ENCODE results near the gene PIK3CA.

- TF ChIP-seq, protein P1, sequence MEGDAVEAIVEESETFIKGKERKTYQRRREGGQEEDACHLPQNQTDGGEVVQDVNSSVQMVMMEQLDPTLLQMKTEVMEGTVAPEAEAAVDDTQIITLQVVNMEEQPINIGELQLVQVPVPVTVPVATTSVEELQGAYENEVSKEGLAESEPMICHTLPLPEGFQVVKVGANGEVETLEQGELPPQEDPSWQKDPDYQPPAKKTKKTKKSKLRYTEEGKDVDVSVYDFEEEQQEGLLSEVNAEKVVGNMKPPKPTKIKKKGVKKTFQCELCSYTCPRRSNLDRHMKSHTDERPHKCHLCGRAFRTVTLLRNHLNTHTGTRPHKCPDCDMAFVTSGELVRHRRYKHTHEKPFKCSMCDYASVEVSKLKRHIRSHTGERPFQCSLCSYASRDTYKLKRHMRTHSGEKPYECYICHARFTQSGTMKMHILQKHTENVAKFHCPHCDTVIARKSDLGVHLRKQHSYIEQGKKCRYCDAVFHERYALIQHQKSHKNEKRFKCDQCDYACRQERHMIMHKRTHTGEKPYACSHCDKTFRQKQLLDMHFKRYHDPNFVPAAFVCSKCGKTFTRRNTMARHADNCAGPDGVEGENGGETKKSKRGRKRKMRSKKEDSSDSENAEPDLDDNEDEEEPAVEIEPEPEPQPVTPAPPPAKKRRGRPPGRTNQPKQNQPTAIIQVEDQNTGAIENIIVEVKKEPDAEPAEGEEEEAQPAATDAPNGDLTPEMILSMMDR (IDR thresholded peaks at IDR 0.05 in 8 of 11, conservative IDR thresholded peaks at IDR 0.05 in 3 of 11), result no peak
- TF ChIP-seq POLR2A (IDR thresholded peaks at IDR 0.05) (no peak), POLR2AphosphoS5 (IDR thresholded peaks at IDR 0.05) (no peak)
Observed at GRCh38 chr3:179279837-179280236, 131.7 kb downstream of the PIK3CA start.

All from spleen (tissue), 7 donors.